KBM-7 (cell line): ENCODE results near the gene AMER2.

Experiments used
- DNase-seq: peaks from one replicate; pipeline ENCODE4 v3.0.0-alpha.2; 2015
- in situ Hi-C: fragments of 300-500 bp; cut with MboI; formaldehyde crosslinking; loops from 2 replicates; pipeline ENCODE4 v1.14.3; 2020; ENCODE audit warnings: low sequenced_read_pairs, low pct_unique_long_range_greater_than_20kb, mixed read lengths

The AMER2 gene

DNA sequence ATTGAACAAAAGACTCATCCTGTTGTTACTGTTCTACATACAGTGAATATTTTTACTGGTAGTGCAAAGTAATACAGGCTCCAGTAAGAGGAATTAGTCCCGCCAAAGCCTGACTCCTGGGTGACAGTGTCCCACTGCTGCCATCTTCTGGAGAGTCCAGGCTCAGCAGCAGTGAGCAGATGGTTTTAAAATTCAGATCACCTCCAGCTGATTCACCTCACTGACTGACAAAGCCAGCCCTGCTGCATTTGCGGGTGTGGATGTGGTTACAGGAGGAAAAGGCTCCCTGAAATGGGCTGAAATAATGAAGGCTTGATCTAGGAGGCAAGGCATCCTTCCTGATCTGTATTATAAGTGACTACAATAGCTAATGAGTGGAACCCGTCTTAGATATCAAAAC is 57.9 kb downstream of the AMER2 start:
- in situ Hi-C loops, result no loop called here
- peak; percentile 88 for DNase-seq

DNA sequence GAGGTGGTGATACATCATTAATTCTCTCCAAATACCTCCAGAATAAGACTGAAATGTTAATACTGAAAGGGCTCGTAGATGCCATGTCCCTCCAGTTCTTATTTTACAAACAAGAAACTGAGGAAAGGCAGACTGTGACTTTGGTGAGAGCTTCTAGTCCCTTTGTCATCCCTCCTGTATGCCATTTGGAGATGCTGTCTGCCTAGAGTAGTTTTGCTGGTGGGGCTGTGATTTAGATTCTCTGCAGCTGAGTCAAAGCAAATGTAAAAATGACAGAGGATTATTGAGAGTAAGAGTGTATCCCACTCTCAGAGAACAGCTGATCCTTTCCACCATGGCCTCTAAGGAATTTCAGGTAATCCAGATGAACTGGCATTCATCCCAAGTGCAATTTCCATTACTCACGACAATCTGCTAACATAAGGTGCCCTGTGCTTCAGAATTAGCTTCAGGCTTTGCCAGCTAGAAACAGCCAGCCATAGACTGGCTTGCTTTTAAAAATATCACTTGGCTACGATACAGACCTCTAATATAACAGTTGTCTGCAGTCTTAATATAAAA is 59.3 kb downstream of the AMER2 start:
- in situ Hi-C loops, result no loop called here
- DNase-seq, result no peak
